A549 (cell line): ENCODE measurements around the gene MYO1D.

Experiments
- BHLHE40 ChIP-seq: IDR thresholded peaks from 2 replicates; pipeline ENCODE4 v1.6.1; 2012; ENCODE audit warnings: low read depth, low read length, inconsistent platforms
- GATA3 ChIP-seq: IDR thresholded peaks from 2 replicates; pipeline ENCODE4 v1.6.1; 2012; ENCODE audit warnings: borderline replicate concordance
- JUNB ChIP-seq: fragments of >200 bp; sonication (Bioruptor Twin); formaldehyde crosslinking; IDR thresholded peaks from 2 replicates; pipeline ENCODE4 v1.6.1; 2016
- KDM1A ChIP-seq: fragments of 200-600 bp; sonication (generic); IDR thresholded peaks from 2 replicates; pipeline ENCODE4 v1.6.1; 2016; ENCODE audit warnings: low read depth, mild to moderate bottlenecking
- MYC ChIP-seq: IDR thresholded peaks from 2 replicates; pipeline ENCODE4 v1.6.1; 2012; ENCODE audit warnings: mild to moderate bottlenecking, inconsistent platforms, low read length, improper control_type of control experiment, borderline replicate concordance
- ZC3H11A ChIP-seq: fragments of 450-650 bp; IDR thresholded peaks from 2 replicates; pipeline ENCODE4 v1.6.1; 2014; ENCODE audit warnings: antibody characterized with exemption, mild to moderate bottlenecking
- TF ChIP-seq, protein P1 (sequence below): fragments of >200 bp; sonication (Bioruptor Twin); formaldehyde crosslinking; IDR thresholded peaks from 3 replicates; pipeline ENCODE4 v1.5.1; 2016
- TF ChIP-seq, protein P2 (sequence below): IDR thresholded peaks from 2 replicates; pipeline ENCODE4 v1.6.1; 2012
- TF ChIP-seq, protein P3 (sequence below): fragments of 450-650 bp; IDR thresholded peaks from 2 replicates; pipeline ENCODE4 v1.6.1; 2014; ENCODE audit warnings: antibody characterized with exemption

DNA sequence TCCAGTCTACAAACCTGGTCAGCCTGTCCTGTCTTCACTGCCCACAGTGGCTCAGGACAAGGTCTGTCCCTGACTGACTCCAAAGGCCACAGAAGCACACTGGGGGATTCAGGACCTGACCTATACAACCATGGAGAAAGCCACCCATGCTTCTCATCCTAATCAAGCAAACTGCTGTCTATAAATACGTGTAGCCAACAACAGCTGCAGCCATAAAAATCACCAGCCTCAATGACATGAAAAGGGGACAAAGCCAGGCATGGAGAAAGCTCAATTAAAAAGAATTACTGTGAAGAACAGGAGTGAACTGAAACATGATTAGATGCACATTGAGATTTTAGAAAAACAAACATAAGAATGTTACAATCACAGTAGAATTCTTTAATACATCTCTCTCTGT, 220.0 kb downstream of the MYO1D start:
- TF ChIP-seq, protein P1, sequence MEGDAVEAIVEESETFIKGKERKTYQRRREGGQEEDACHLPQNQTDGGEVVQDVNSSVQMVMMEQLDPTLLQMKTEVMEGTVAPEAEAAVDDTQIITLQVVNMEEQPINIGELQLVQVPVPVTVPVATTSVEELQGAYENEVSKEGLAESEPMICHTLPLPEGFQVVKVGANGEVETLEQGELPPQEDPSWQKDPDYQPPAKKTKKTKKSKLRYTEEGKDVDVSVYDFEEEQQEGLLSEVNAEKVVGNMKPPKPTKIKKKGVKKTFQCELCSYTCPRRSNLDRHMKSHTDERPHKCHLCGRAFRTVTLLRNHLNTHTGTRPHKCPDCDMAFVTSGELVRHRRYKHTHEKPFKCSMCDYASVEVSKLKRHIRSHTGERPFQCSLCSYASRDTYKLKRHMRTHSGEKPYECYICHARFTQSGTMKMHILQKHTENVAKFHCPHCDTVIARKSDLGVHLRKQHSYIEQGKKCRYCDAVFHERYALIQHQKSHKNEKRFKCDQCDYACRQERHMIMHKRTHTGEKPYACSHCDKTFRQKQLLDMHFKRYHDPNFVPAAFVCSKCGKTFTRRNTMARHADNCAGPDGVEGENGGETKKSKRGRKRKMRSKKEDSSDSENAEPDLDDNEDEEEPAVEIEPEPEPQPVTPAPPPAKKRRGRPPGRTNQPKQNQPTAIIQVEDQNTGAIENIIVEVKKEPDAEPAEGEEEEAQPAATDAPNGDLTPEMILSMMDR, result no peak
- TF ChIP-seq, protein P2, sequence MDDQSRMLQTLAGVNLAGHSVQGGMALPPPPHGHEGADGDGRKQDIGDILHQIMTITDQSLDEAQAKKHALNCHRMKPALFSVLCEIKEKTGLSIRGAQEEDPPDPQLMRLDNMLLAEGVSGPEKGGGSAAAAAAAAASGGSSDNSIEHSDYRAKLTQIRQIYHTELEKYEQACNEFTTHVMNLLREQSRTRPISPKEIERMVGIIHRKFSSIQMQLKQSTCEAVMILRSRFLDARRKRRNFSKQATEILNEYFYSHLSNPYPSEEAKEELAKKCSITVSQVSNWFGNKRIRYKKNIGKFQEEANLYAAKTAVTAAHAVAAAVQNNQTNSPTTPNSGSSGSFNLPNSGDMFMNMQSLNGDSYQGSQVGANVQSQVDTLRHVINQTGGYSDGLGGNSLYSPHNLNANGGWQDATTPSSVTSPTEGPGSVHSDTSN, result no peak
- TF ChIP-seq ZC3H11A, result no peak
- TF ChIP-seq GATA3, result no peak
- TF ChIP-seq JUNB, result no peak
- TF ChIP-seq, protein P3, sequence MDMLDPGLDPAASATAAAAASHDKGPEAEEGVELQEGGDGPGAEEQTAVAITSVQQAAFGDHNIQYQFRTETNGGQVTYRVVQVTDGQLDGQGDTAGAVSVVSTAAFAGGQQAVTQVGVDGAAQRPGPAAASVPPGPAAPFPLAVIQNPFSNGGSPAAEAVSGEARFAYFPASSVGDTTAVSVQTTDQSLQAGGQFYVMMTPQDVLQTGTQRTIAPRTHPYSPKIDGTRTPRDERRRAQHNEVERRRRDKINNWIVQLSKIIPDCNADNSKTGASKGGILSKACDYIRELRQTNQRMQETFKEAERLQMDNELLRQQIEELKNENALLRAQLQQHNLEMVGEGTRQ, result no peak
- no peak for TF ChIP-seq BHLHE40
- no peak for TF ChIP-seq MYC
- no peak for TF ChIP-seq KDM1A
